Measurements from ENCODE around the gene OGG1. TPM values are rescaled to one million over a fixed set of nuclear protein-coding genes. Genes with fewer than 3 reads are reported as not detected.

OGG1 gene
- total and polyA plus RNA-seq, 10 of the 15 experiments (the other 5 are each of a cell fraction or from before 2014, with no cell fraction given) = 4.8 to 38.8 (median 27.2) TPM

GRCh38 chr3:9732740-9733115 is 17.0 kb upstream of the OGG1 start:
- CTCF ChIA-PET = interaction anchor here (0.5 to 2.8 kb wide), 8 partner anchors 12 to 481 kb away, joined by 3 to 24 read pairs (median 3); partner anchors contain the start of gene OGG1
- peak overlapping the region; percentile 97 for H3K4me2 ChIP-seq (ENCODE audit: control insufficient read depth, insufficient read depth)
- no peak for DNase-seq (ENCODE audit: low read depth, low spot score)
- intact Hi-C loops (cut with micrococcal nuclease; ENCODE audit: unreplicated experiment) = loop anchor here (5.0 to 10.0 kb wide), 3 partner anchors 60 to 378 kb away; partner anchors contain the start of genes ARPC4 and TADA3
- SMC1A ChIA-PET (ENCODE audit: uncharacterized antibody, unreplicated experiment) = interaction anchor here (0.7 to 2.7 kb wide), 6 partner anchors 17 to 229 kb away, joined by 3 to 16 read pairs (median 4); partner anchors contain the start of genes MTMR14 and OGG1
- WGBS (ENCODE audit: insufficient coverage, insufficient replicate concordance, low lambda C conversion rate, missing lambda C conversion rate) = 73% methylated on average over 7 of the region's 7 CpGs
- peak overlapping the region; percentile 94 for H3K4me3 ChIP-seq
- no peak for ATAC-seq
- TF ChIP-seq POLR2AphosphoS5 (IDR thresholded peaks at IDR 0.05; ENCODE audit: low read length) (peak; percentile 17; the same call in 1 of the 2 replicates), NFYB (IDR thresholded peaks at IDR 0.05; ENCODE audit: insufficient read depth, low read depth, low read length) (no peak), HCFC1 (IDR thresholded peaks at IDR 0.05; ENCODE audit: low read length) (no peak), CUX1 (IDR thresholded peaks at IDR 0.05; ENCODE audit: insufficient replicate concordance, low read depth, low read length) (no peak), LARP7 (IDR thresholded peaks at IDR 0.05) (no peak)
- POLR2A ChIA-PET = interaction anchor here (0.6 to 2.0 kb wide), 6 partner anchors 11 to 1006 kb away, joined by 3 to 7 read pairs (median 3); partner anchors contain the start of gene OGG1
- H3K9me3 ChIP-seq (replicated peaks; ENCODE audit: control insufficient read depth, insufficient read depth, low read length) = no peaks in the 10 kb centered on the region
- no TSS peak for BruUV-seq (replicated peaks)
- peaks cover 3% of the 10 kb centered on the region for H4K20me1 ChIP-seq (ENCODE audit: control insufficient read depth, insufficient read depth)
- peaks cover 12% of the 10 kb centered on the region for H3K4me1 ChIP-seq (ENCODE audit: control insufficient read depth, insufficient read depth, low read length)
- no peak for FAIRE-seq
- peak overlapping the region; percentile 100 for H3K27ac ChIP-seq (ENCODE audit: control insufficient read depth, insufficient read depth)
- RAD21 ChIA-PET (ENCODE audit: unreplicated experiment) = interaction anchor here (1.2 to 1.4 kb wide), 4 partner anchors 18 to 133 kb away, joined by 3 to 4 read pairs (median 3); no protein-coding TSS in a partner anchor
- H3K36me3 ChIP-seq (ENCODE audit: control insufficient read depth in 2 of 2, insufficient read depth in 2 of 2, low read length in 1 of 2) = peaks cover 2 to 19% of the 10 kb centered on the region in 2 experiments
- H3K9ac ChIP-seq (ENCODE audit: control insufficient read depth, insufficient read depth, low read length) = peak overlapping the region; percentile 98
- no peak overlapping the region for H2AFZ ChIP-seq (ENCODE audit: control insufficient read depth, low read depth, low read length)
- H3K27me3 ChIP-seq (replicated peaks in 1 of 2; ENCODE audit: control insufficient read depth in 2 of 2, insufficient read depth in 2 of 2, low read length in 1 of 2) = no peaks in the 10 kb centered on the region
- in situ Hi-C loops (cut with MboI) = no loop called here
- H3K79me2 ChIP-seq (ENCODE audit: control insufficient read depth, insufficient read depth, low read length) = peaks cover 33% of the 10 kb centered on the region

Data from GM12878 (cell line).